AG04450 (cell line): ENCODE results near the gene ADAM11. TPM values are rescaled to one million over a fixed set of nuclear protein-coding genes. Genes with fewer than 3 reads are reported as not detected.

Experiments
- CTCF ChIA-PET: fragments of 300-600, 350-600 bp; formaldehyde crosslinking; extraction: SDS; loops from one replicate; lab custom pipeline; 2022; ENCODE audit warnings: antibody characterized with exemption, inconsistent platforms; lab: Charles Lee
- POLR2A ChIA-PET: fragments of 350-600 bp; formaldehyde crosslinking; extraction: SDS; loops from one replicate; lab custom pipeline; 2021; ENCODE audit warnings: antibody characterized with exemption, inconsistent platforms; lab: Yijun Ruan, JAX
- DNase-seq: peaks from one replicate; pipeline ENCODE4 v3.0.0-alpha.2; 2011; ENCODE audit warnings: low read depth, low spot score
- H3K27ac ChIP-seq: one replicate; pipeline ENCODE4 v1.5.1; 2012; ENCODE audit warnings: low read depth, low read length, control low read depth
- H3K27me3 ChIP-seq: one replicate; pipeline ENCODE4 v1.6.0; 2012; ENCODE audit warnings: low read length; ENCODE audit not compliant: control insufficient read depth, insufficient read depth
- H3K4me3 ChIP-seq: 2 replicates; pipeline ENCODE4 v1.5.1; 2011; ENCODE audit warnings: mild to moderate bottlenecking, low read depth, low read length, control low read depth
- H3K9me3 ChIP-seq: 2 replicates; pipeline ENCODE4 v1.5.1; 2012; ENCODE audit warnings: low read length; ENCODE audit not compliant: control insufficient read depth, insufficient read depth
- CTCF ChIP-seq: IDR thresholded peaks from 2 replicates; pipeline ENCODE4 v1.5.1; 2011; ENCODE audit warnings: low read depth, low read length, control low read depth, inconsistent platforms
- polyA plus RNA-seq: library from polyadenylated mRNA; depleted of rRNA; stranded (reverse); fragments of >200 nt; gene quantifications from 2 replicates; pipeline ENCODE4 v1.2.3, GENCODE V29; 2011

ADAM11 gene
- polyA plus RNA-seq, 1 experiment = 0.37 TPM

- H3K4me3 ChIP-seq = no peak overlapping the region
- no peak overlapping the region for H3K27ac ChIP-seq
- H3K27me3 ChIP-seq = no peaks in the 10 kb centered on the region
- CTCF ChIA-PET = interaction anchor here (0.9 to 1.2 kb wide), 2 partner anchors 68 to 82 kb away, joined by 3 to 5 read pairs; no protein-coding TSS in a partner anchor
- H3K9me3 ChIP-seq = no peaks in the 10 kb centered on the region
- no peak for TF ChIP-seq CTCF
- POLR2A ChIA-PET = no interaction called here
- no peak for DNase-seq
These were observed 37.9 kb downstream of the ADAM11 start for GRCh38 chr17:44796731-44797130.

- CTCF ChIA-PET = interaction anchor here (1.2 to 1.7 kb wide), 3 partner anchors 18 to 337 kb away, joined by 4 to 11 read pairs (median 4); partner anchors contain the start of gene ACBD4
- DNase-seq = no peak
- no peak for TF ChIP-seq CTCF
- POLR2A ChIA-PET = interaction anchor here (1.0 kb wide), 1 partner anchor 23 kb away, joined by 3 read pairs; no protein-coding TSS in a partner anchor
- Histone ChIP-seq H3K4me3 (no peak overlapping the region), H3K27me3 (no peaks in the 10 kb centered on the region), H3K9me3 (no peaks in the 10 kb centered on the region), H3K27ac (peak overlapping the region; percentile 11)
These were observed 39.0 kb downstream of the ADAM11 start for GRCh38 chr17:44797802-44798201.

- H3K27me3 ChIP-seq = no peaks in the 10 kb centered on the region
- H3K4me3 ChIP-seq = no peak overlapping the region
- ChIA-PET POLR2A (no interaction called here), CTCF (interaction anchor here (0.5 to 1.7 kb wide), 5 partner anchors 19 to 337 kb away, joined by 3 to 11 read pairs (median 4); partner anchors contain the start of gene ACBD4)
- no peak for DNase-seq
- H3K9me3 ChIP-seq = no peaks in the 10 kb centered on the region
- TF ChIP-seq CTCF = no peak
- H3K27ac ChIP-seq = no peak overlapping the region
These were observed 39.6 kb downstream of the ADAM11 start for GRCh38 chr17:44798356-44798755.

- POLR2A ChIA-PET = no interaction called here
- no peak for TF ChIP-seq CTCF
- DNase-seq = no peak
- H3K4me3 ChIP-seq = no peak overlapping the region
- no peak overlapping the region for H3K27ac ChIP-seq
- peaks cover 3% of the 10 kb centered on the region; the same call in 1 of the 2 replicates for H3K9me3 ChIP-seq
- CTCF ChIA-PET = interaction anchor here (0.6 kb wide), 1 partner anchor 334 kb away, joined by 3 read pairs; the partner anchor contains the start of gene ACBD4
- no peaks in the 10 kb centered on the region for H3K27me3 ChIP-seq
These were observed 43.1 kb downstream of the ADAM11 start for GRCh38 chr17:44801880-44802279.

- Histone ChIP-seq H3K27ac (no peak overlapping the region), H3K27me3 (no peaks in the 10 kb centered on the region), H3K9me3 (peaks cover 3% of the 10 kb centered on the region; the same call in 1 of the 2 replicates), H3K4me3 (no peak overlapping the region)
- ChIA-PET CTCF (interaction anchor here (1.4 kb wide), 1 partner anchor 60 kb away, joined by 5 read pairs; no protein-coding TSS in a partner anchor), POLR2A (no interaction called here)
- no peak for TF ChIP-seq CTCF
- DNase-seq = no peak
These were observed 45.7 kb downstream of the ADAM11 start for GRCh38 chr17:44804302-44805089.
